GM18861 (cell line): ENCODE results near the gene KRTAP5-5.
"Not testable (repeated sequence)": the region's sequence is repeated elsewhere in the genome, so short reads cannot be mapped to it uniquely, and the experiment has no call there.

Experiments
- ATAC-seq: cut with Tn5 transposase; IDR thresholded peaks from one replicate; pipeline ENCODE4 v1.9.1; 2021; ENCODE audit not compliant: unreplicated experiment

Gene KRTAP5-5

GRCh38 chr11:1629326-1630185 lies at the start of gene KRTAP5-5:
KRTAP5-5 (plus strand) TSS chr11:1629775; CDS start chr11:1629841, 66 bp downstream.
- no peak for ATAC-seq

GRCh38 chr11:1581976-1582375 lies 47.6 kb upstream of the KRTAP5-5 start:
- no peak for ATAC-seq

- ATAC-seq: not testable (repeated sequence)
Observed at GRCh38 chr11:1582909-1583308, 46.7 kb upstream of the KRTAP5-5 start.

- not testable (repeated sequence) for ATAC-seq
Observed at GRCh38 chr11:1584661-1585370, 44.8 kb upstream of the KRTAP5-5 start, which contains the start of gene KRTAP5-1. KRTAP5-1 (minus strand) TSS chr11:1585283; CDS start chr11:1585249, 34 bp downstream.

GRCh38 chr11:1586699-1587098 lies 42.9 kb upstream of the KRTAP5-5 start:
- ATAC-seq: no peak

GRCh38 chr11:1589191-1589963 lies 40.2 kb upstream of the KRTAP5-5 start:
- not testable (repeated sequence) for ATAC-seq

GRCh38 chr11:1589996-1590395 lies 39.6 kb upstream of the KRTAP5-5 start:
- no peak for ATAC-seq

GRCh38 chr11:1592628-1593027 lies 36.9 kb upstream of the KRTAP5-5 start:
- ATAC-seq: no peak

GRCh38 chr11:1595994-1596575 lies 33.5 kb upstream of the KRTAP5-5 start:
- ATAC-seq: not testable (repeated sequence)

- not testable (repeated sequence) for ATAC-seq
Observed at GRCh38 chr11:1596576-1597121, 32.9 kb upstream of the KRTAP5-5 start.

- no peak for ATAC-seq
Observed at GRCh38 chr11:1597331-1597993, 32.1 kb upstream of the KRTAP5-5 start.

GRCh38 chr11:1597994-1598380 lies 31.6 kb upstream of the KRTAP5-5 start, which contains the start of gene KRTAP5-2:
KRTAP5-2 (minus strand) TSS chr11:1598294; CDS start chr11:1598250, 44 bp downstream.
- no peak for ATAC-seq

- ATAC-seq: not testable (repeated sequence)
Observed at GRCh38 chr11:1598406-1598805, 31.2 kb upstream of the KRTAP5-5 start.

GRCh38 chr11:1598816-1599215 lies 30.8 kb upstream of the KRTAP5-5 start:
- ATAC-seq: no peak

GRCh38 chr11:1600626-1601025 lies 28.9 kb upstream of the KRTAP5-5 start:
- no peak for ATAC-seq

GRCh38 chr11:1601663-1602062 lies 27.9 kb upstream of the KRTAP5-5 start:
- not testable (repeated sequence) for ATAC-seq

- no peak for ATAC-seq
Observed at GRCh38 chr11:1603629-1604028, 25.9 kb upstream of the KRTAP5-5 start.

GRCh38 chr11:1604181-1604580 lies 25.4 kb upstream of the KRTAP5-5 start:
- no peak for ATAC-seq

- ATAC-seq: no peak
Observed at GRCh38 chr11:1604711-1605110, 24.9 kb upstream of the KRTAP5-5 start.

GRCh38 chr11:1605923-1606322 lies 23.7 kb upstream of the KRTAP5-5 start:
- ATAC-seq: peak; percentile 91
